AG20443 (cell line): Measurements from ENCODE around the gene FHOD1.

Source experiments
- DNase-seq: peaks from one replicate; pipeline ENCODE4 v3.0.0; 2012; ENCODE audit warnings: low spot score, mixed read lengths

FHOD1 gene

GRCh38 chr16:67234180-67234597 lies 13.1 kb downstream of the FHOD1 start:
- DNase-seq, result no peak

- no peak for DNase-seq
These were observed 13.7 kb downstream of the FHOD1 start for GRCh38 chr16:67233596-67233995.

- DNase-seq, result no peak
These were observed 16.2 kb downstream of the FHOD1 start for GRCh38 chr16:67230809-67231660.

- DNase-seq, result no peak
These were observed 17.1 kb downstream of the FHOD1 start for GRCh38 chr16:67229906-67230808.

GRCh38 chr16:67228905-67229304 lies 18.4 kb downstream of the FHOD1 start:
- no peak for DNase-seq

- no peak for DNase-seq
These were observed 19.1 kb downstream of the FHOD1 start for GRCh38 chr16:67228034-67228785.

- no peak for DNase-seq
These were observed 19.7 kb downstream of the FHOD1 start for GRCh38 chr16:67227567-67227921.

GRCh38 chr16:67226804-67227566 lies 20.3 kb downstream of the FHOD1 start, which contains the start of gene TMEM208:
Gene TMEM208, plus strand, starts transcription at chr16:67227130. Its CDS starts 89 bp downstream, at chr16:67227219.
- DNase-seq, result peak; percentile 98

- DNase-seq, result no peak
These were observed 20.9 kb downstream of the FHOD1 start for GRCh38 chr16:67226295-67226803.

GRCh38 chr16:67223992-67224391 lies 23.3 kb downstream of the FHOD1 start:
- DNase-seq, result no peak

GRCh38 chr16:67216612-67217490 lies 30.4 kb downstream of the FHOD1 start:
- no peak for DNase-seq

- DNase-seq, result no peak
These were observed 31.6 kb downstream of the FHOD1 start for GRCh38 chr16:67215706-67216105.

- no peak for DNase-seq
These were observed 33.9 kb downstream of the FHOD1 start for GRCh38 chr16:67213197-67214019.

GRCh38 chr16:67212766-67213165 lies 34.5 kb downstream of the FHOD1 start:
- no peak for DNase-seq

GRCh38 chr16:67211674-67212073 lies 35.6 kb downstream of the FHOD1 start:
- DNase-seq, result no peak

GRCh38 chr16:67210069-67210937 lies 37.0 kb downstream of the FHOD1 start:
- no peak for DNase-seq

- DNase-seq, result no peak
These were observed 37.7 kb downstream of the FHOD1 start for GRCh38 chr16:67209565-67209964.
